SKM-1 treated with dmso at 0.1 percent for 144 hours (cell line): ENCODE measurements around the gene MRPS5.

Source experiments
- DNase-seq: peaks from one replicate; lab custom pipeline; 2025; ENCODE audit not compliant: unreplicated experiment; lab: John Stamatoyannopoulos, UW

MRPS5 gene

DNA sequence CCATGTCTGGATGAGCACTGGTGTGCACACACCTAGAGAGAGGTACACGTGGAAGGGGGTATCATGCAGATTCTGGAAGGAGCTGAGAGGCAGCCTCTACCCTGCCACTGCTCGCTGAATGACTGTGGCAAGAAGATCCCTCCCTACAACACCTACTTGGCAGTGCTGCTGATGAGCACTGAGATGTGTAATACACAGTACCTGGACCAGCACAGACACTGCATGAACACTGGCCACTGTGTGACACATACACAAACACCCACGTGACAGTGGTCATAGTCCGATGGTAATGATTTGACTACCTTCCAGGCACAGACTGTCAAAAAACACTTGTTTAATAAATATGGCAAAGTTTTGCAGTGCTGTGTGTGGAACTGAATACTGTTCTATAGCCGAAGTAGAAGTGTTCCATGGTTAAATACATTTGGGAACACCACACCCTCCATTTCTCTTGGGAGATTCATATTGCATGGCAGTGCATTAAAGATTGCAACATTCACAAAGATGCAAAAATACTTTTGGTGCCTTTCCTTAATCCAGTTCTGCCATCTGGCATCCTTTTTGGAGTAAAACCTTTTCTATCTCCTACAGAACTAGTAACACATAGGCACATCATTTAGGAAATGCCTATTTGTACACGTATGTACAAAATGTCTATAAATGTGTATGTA is 29.6 kb downstream of the MRPS5 start:
- DNase-seq = no peak

DNA sequence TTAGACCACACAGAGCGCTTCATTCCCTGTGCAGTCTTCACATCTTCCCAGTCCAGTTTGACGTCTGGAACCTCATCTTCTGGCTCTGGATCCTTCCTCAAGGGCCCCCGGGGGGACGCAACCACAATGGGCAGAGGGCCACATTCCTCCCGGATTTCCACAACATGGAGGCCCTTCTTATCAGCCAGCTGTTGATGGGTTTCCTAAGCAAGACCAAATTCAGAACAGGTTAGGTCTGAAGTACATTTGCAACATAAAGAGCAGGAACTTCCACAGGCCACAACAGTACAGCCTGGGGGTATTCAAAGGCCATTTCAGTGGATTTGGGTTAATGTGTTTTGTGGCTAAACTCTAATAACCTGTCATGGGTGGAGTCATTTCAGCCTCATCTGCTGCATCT is 34.2 kb downstream of the MRPS5 start:
- DNase-seq = no peak

DNA sequence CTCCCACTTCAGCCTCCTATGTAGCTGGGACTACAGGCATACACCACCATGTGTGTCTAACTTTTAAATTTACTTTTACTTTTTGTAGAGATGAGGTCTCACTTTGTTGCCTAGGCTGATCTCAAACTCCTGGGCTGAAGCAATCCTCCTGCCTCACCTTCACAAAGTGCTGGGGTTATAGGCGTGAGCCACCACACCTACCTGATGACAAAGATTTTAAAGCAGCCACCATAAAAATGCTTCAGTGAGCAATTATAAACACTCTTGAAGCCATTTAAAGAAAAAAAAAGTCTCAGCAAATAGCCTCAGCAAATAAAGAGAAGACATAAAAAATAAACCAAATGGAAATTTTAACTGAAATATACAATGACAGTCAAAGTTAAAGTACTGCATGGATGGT is 35.6 kb downstream of the MRPS5 start:
- no peak for DNase-seq

DNA sequence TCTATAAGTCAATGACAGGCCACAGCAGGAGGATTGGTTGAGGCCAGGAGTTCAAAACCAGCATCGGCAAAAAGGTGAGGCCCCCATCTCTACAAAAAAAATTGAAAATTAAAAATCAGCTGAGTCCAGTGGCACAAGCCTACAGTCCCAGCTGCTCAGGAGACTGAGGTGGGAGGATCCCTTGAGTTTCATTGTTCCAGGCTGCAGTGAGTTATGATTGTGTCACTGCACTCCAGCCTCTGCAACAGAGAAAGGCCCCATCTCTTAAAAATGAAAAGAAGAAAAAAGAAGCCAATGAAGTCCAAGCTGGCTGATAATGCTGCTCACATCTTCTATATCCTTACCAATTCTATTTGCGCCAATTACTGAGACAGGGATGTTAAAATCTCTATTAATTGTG is 39.1 kb downstream of the MRPS5 start:
- DNase-seq = no peak

DNA sequence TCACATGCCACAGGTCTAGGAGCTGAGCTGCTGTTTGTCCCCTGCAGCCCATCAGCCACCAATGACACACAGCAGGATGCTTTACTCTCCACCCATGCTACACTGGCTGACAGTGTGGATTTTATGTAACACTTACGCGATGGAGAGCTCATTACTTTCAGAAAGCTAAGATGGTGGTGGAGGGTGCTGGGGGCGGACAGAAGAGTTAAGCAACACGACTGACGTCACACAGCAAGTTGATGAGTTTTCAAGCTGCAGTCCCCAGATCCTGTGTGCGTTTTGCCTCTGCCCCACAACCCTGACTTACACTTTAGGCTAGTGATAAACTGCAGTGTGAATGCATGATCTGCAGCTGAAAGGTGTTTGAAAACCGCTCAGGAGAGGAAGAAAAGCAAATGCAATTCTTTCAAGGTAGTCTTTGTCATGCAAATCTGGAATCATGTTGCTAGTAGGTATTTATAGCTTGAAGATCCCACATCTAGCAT is 42.4 kb downstream of the MRPS5 start:
- DNase-seq = no peak

DNA sequence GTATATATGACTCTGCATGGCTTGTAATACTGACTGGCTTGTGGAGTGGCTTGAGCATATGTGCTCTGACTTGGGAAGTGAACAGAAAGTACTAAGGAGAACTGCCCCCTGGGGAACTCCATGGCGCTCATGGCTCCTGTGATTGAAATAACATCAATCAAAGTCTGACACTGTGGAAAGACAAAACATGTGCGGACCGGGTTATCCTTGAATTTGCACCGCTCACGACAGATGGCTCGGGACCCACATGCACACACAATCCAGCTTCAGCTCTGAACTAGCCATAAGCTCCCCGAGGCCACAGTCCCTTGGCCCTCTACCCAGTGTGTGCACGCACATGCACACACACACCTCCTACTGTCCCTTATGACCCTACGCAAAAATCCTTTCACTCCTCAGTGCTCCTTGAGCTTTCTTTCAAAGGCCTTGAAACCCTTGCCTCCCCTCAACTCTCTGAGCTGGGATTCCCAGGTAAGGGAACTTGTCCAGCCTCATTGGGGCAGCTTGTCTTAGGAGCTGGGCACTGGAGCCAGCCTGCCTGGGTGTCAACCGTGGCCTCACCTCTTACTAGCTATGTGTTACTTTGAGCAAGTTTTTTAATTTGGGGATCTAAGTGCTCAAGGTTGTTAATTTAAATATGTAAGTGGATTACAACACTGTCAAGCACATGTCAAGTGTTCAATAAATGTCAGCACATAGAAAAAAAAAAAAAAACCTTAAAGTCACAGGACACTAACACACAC is 43.6 kb downstream of the MRPS5 start:
- no peak for DNase-seq

DNA sequence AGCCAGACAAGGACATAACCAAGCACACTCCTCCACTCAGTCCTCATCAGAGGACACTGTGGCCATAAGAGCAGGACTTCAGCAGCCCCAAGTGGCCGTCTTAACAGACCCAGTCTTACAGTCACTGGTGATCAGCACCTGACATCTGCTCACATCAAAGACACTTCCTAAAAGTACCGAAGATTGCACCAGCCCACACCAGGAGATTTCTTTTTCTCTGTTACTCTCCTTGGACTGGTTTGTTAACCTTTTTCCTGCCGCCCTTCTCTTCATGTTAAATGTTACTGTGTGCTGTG is 44.1 kb downstream of the MRPS5 start:
- DNase-seq = no peak

DNA sequence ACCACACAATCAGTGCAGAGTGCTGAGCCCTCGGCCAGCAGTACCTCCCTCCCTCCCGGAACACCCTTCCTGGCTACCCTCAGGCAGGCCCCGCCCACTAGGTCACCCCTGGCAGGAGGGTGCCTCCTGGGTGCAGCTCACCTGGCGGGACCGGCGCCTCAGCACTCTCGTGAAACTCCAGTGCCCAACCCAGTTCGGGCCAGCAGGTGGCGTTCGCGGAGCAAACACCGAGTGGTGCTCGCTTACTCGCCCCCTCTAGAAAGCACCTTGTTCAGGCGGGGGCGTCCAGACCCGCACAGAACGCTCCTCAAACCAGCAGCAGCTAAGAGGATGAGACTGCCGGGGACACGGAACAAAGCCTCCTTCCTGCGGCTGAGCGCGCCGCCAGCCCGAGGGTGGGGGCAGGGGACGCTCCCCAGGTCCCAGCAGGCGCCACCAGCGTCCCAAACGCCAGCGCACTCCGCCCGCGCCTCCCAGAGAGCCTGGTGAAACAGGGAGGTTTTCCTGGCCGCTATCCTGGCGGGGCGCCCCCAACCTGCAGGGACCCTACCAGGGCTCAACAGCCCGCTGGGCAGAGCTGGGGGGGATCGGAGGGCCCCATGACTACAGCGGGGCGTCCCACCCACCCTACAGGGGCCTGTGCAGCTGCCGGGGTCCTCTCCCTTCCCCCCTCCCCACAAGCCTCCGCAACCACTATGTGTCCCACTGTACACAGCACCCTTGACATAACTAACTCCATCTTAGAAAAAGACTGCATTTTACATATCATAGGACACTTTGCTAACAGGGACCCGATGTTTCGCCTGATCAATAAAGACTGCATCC is 44.7 kb downstream of the MRPS5 start:
- peak; percentile 29 for DNase-seq

DNA sequence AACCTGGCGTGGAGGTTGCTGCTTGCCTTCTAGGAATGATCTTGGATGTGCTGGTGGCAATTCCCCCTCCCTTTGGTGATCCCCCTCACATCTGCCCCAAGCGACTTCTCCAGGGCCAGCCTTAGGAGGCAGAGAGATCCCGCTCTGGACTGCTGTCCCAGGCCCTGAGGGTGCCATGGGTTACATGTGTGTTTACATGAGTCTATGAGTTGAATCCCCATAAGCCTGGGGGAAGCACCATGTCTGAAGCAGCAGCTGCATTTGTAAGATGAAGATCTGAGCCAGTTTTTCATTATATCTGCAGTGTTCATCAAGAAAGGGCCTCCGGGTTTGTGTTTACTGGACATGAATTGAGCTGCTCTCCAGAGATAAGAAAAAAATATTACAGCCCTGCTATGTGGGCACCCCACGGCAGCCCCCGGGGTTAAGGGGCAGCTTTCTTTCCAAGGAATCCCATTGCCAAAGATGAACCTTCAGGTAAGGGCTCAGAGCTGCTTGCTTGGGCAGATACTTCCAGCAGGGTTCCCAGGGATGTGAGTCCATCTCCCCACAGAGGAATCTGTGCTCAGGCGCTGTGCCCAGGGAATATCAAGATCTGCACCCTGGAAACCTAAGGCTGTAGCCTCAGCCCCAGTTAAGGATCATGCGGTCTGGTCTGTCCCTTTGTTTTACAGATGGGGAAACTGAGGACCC is 46.0 kb downstream of the MRPS5 start:
- no peak for DNase-seq

DNA sequence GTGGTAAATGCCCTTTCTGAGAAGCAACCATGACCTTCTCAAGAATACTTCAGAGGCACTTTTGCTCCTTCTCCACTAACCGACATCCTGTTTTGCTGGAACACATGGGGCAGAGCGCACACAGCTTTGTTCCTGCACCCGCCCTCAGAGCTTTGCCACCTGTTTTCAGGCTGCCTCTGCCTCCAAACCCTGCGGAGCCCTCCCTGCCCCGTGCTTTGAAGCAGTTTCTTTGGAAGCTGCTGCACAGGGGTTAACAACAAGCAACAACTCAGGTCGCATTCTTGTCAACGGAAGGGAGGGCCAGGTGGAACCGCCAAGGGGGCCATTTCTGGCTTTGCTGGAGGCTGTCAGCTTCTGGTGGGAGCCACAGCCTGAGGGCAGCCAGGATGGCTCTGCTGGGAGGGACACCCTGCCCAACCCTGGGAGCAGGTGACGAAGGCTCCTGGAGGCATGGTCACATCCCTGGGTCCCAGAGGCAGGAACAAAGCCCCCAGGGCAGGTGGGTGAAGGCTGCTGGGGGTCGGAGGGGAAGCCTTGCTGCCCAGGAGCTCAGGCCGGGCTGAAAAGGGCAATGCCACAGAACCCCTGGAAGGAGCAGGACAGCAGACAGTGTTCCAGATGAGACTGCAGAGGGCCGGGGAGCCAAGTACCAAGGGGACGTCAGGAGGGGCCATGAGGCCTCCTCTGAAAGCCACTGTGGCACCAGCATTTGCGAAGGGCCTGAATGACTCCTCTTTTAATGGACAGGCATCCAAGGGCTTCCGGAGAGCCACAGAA is 46.8 kb downstream of the MRPS5 start:
- DNase-seq = no peak

DNA sequence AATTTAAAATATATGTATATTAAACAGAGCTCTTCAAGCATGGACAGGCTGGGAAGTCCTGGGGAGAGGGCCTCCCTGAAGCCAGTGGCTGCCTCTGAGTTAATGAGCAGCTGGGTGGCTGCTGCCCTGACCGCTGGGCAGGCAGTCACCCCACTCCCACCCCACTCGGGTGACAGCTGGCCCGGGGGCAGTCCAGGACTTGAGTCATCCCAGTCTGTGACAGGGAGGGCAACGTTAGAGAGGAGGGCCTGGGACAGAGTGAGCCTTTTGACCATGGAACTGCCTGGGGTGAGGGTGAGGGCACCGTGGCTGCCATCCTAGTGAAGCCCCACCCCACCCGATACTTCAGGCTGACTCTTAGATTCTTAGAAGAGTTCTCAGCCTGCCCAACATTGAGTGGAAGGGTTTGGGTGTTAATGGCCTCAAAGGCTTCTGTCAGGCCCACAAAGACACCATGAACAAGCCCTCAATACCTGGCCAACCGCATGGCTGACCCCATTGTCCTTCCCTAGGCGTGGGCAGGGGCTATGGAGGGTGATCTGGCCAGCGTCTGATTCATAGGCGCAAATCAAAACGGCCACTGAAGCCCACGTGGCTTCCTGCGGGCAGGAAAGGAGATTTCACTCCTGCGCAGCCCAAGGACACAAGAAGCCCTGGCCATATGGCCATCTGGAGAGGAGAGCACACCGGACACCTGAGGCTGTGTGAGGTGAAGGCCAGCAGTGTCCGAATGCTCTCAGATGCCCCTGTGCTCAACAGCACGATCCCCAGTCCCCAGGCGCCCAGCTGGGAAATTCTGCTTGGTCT is 47.5 kb downstream of the MRPS5 start:
- no peak for DNase-seq

DNA sequence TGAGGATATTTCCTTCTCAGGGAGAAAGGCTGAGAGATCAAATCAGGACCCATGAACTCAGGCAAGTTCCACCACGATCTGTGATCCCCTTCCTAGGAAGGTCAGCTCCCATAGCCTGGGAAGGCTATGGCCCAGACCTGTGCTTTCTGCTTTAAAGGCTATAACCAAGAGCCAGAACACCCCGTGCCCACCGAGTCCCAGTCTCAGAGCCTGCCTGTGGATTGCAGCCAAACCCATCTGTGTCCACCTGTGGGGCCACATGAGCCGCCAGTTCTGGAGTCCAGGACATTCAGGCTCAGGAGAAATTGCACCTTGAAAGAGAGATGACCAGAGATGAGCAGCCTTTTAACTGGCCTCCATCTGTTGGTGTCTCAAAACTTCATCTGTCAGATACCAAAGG is 49.2 kb downstream of the MRPS5 start:
- DNase-seq = no peak

DNA sequence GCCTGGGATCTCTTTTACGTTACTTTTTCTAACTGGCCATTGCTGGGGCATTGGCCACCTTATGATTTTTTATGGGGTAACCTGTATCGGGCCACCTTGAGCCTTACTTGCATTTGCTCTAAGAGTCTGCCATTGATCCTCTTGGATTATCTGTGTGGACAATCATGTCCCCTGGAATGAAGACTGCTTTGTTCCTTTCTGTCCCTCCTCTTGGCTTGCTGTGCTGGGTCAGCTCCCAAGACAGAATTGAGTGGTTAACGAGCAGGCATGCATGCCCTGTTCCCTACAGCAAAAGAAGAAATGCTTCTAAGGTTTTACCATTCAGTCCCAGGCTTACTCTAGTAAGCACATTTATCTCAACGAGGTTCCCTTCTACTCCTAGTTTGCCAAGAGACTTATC is 49.8 kb downstream of the MRPS5 start:
- DNase-seq = no peak

DNA sequence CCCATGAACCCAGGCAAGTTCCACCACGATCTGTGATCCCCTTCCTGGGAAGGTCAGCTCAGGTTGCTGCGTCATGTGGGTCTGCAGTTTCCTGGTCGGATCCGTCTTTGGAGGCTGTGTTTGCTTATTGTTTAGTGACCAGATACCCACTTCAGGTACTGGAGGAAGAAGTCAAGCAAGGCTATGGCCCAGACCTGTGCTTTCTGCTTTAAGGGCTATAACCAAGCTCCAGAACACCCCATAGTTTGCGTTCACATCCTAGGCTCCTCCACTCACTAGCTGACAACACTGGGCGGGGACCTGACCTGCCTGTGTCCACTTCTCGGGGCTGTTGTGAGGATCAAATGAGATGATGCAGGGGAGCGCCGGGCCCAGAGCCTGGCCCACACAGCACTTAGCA is 52.1 kb downstream of the MRPS5 start:
- no peak for DNase-seq

DNA sequence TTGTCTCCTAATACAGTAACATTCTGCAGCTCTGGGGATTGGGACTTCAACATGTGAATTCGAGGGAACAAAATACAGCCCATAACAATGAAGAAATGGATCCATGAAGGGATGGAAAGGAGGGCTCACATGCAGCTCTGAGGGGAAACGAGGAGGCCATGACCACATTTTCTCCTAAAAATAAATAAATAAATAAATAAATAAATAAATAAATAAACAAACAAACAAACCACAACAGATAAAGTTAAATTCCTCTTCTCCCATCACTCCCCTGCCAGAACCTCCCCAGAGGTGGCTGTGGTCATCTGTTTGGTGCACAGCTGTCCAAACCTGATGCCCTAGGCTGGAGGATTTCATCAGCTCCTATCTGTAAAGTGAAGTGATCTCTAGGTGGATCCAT is 53.4 kb downstream of the MRPS5 start:
- no peak for DNase-seq

DNA sequence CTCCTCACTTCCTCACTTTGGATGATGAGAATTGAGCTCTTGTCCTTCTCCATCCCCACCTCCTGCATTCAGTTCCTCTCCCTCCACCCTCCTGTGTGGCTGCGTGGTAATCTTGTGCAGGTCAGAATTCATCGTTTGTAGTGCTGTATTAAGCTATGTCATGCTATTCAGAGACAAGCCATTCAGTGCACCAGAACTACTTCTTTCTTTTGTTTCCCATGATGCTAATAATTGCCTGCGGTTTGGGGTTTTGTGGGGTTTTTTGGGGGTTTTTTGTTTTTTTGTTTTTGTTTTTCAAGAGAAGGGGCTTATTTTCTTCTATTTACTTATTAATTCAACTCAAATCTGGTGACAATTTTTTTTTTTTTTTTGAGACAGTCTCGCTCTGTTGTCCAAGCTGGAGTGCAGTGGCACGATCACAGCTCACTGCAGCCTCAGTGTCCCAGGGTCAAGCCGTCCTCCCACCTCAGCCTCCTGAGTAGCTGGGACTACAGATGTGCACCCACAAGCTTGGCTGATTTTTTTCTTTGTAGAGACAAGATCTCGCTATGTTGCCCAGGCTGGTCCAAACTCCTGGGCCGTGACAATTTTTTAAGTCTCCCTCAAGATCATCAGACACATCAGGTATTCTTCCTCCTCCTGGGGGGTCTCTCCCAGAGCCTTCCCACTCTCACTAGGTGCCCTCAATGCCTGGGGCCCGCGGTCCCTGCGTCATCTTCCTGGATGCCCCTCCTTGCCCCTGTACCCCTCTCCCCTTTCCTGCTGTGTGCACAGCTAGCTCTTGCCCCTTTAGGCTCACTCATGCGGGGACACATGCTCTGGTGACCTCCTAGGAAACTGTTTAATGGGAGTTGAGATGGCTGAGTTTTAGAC is 58.3 kb downstream of the MRPS5 start:
- no peak for DNase-seq

DNA sequence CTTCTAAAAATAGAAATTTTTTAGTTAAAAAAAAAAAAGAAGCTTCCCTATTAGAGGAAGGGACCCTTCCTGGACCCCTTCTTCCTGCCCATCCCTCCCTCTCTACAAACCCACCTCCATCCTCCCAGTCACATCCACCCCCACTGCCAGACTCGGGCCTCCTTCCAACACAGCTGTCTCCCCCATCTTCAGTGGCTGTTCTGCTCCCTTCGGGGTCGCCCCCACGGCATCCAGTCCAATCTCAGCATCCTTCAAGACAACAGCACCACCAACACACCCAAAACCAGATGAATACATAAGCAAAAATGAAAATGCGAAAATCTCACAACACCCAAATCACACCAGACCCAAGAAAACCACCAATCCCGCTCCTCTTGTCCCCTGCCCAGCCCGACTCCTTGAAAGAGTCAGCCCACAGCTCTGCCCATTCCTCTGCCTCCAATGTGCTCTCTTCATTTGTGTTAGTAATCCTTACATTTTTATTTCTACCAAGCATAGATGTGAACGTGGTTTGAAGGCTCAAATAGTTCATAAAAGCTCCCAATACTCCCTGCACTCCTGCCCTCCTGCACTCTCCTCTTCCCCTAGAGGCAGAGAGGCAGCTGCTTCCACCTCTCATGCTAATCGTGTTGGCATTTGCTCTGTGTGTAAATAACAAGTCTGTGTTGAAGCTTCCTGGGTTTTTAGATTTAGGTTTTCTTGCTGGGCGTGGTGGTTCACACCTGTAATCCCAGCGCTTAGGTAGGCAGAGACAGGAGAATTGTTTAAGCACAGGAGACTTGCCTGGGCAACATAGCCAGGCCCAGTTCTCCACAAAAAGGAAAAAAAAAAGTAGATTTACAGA is 59.1 kb downstream of the MRPS5 start:
- DNase-seq = no peak

DNA sequence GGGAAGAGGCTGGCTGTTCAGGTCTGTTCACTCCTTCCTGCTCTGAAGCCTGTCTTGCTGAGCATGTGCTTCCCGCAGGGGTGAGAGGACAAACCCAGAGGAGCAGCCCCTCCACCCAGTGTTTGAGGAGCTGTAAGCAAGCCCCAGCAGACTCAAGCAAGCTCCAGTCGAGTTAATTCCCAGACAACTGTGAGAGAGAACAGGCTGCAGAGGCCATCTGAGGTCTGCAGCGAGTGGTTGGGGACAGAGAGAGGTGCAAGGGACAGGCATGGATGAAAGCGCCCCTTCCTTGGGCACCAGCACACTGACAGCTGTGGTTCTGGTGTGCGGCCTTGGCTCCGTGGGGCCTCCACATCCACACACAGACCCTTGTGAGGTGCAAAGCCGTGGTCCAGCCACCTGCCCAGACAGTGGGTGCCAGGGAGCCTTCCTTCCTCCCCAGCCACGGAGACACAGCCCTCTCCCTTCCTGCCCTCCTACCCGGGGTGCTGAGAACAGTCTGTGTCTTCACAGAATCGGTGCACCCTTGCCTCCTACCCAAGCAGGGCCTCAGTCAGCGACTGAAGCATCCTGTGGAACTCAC is 59.9 kb downstream of the MRPS5 start:
- DNase-seq = no peak
